GM18505 (cell line): ENCODE data around the gene GNAS.
"Not testable (repeated sequence)": the region's sequence is repeated elsewhere in the genome, so short reads cannot be mapped to it uniquely, and the experiment has no call there.

Experiments used
- ATAC-seq: cut with Tn5 transposase; IDR thresholded peaks from one replicate; pipeline ENCODE4 v1.9.1; 2021; ENCODE audit not compliant: unreplicated experiment
- POLR2A ChIP-seq: IDR thresholded peaks from 4 replicates; pipeline ENCODE4 v1.6.1; 2011; ENCODE audit warnings: borderline replicate concordance; ENCODE audit not compliant: insufficient read depth, insufficient read length; ENCODE audit errors: extremely low read depth

Gene GNAS

DNA sequence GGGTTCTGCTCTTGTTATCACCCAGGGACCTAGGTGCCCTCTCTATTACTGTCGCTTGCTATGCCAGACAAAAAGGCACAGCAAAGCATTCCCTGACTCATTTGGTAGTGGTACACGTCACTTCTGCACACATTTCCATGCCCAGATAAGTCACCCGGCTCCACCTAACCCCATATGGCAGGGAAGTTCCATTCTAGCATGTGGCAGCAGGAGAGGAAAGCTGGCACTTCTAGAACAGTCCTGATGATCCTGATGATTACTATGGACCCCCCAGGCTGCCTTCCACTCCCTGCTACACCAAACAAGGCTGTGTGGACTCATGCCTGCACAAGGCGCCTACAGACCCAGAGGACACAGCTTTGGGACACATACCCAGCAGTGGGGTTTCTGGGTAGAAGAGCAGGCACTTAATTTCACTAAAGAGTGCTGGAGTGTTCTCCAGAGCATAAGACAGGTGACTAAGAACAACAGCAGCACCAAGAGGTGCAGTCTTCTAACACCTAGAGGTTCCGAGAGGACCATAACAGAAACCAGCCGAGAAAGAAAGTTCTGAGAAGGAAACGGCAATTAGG, 75.1 kb downstream of the GNAS start:
- no peak for ATAC-seq
- no peak for TF ChIP-seq POLR2A

DNA sequence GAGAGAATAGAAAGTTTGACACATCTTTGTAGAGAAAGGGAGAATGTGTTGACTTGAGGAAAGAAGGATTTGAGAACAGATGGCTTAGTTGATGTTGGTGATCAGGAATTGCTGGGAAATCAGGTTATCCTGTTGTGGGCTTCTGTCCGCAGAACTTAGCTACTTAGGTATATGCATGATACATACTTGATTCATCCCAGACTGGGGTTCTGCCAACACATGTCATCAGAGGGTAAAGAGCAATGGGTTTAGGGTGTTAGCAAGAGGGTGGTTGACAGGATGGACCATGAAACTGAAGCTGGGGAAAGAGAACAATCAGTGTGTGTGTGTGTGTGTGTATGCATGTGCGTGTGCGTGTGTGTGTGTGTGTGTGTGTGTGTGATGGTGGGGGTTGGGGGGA, 78.0 kb downstream of the GNAS start:
- TF ChIP-seq POLR2A: no peak
- ATAC-seq: no peak

DNA sequence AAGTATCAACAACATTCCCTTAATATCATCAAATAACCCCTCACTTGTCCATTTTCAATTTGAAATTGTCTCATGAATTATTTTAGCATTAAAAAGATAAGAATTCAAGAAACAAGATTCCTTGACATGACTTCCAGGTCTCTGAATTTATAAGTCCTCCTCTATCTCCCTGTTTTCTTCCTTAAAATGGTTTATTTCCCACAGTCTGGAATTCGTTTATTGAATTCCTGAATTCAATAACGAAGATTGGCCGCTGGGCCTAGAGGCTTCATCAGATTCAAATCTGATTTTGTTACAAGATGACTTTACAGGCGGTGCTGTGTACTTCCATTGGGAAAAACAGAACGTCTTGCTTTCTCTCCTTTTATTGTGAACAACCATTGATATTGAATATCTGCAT, 79.7 kb downstream of the GNAS start:
- no peak for ATAC-seq
- TF ChIP-seq POLR2A: no peak

DNA sequence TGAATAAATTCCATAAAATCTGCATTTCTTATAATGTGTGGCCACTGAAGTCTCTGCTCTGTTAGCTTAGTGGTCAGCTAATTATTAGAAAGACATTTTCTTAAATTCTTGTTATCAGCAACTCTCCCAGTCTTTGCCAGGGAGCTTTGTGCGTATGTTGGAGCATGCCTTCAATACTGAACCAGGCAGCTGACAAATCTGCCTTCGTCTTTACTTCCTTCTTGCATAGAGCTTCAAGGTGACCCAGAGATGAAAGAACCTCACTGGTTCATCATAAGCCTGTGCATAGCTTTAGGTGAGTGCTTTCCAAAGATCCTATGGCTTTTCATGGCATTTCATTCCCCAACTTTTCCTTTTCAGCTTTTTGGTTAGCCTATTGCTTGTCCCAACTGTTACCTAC, 85.6 kb downstream of the GNAS start:
- no peak for ATAC-seq
- TF ChIP-seq POLR2A: no peak

DNA sequence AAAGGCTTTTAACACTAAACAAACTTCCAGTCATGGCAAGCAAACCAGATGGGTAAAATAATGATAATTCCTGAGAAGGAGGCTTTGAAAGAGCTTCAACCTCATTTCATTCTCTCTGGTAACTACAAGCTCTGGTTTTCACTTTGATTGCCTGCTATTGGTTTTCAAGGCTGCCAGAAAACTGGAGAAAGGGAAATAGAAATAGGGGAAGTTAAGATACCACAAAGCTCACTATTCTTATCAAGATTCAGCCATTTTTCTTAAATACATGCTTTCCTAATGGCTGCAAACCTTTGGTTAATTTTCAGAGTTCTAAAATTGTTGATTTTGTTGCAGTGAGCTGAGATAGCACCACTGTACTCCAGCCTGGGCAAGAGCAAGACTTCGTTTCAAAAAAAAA, 86.0 kb downstream of the GNAS start:
- no peak for ATAC-seq
- no peak for TF ChIP-seq POLR2A

DNA sequence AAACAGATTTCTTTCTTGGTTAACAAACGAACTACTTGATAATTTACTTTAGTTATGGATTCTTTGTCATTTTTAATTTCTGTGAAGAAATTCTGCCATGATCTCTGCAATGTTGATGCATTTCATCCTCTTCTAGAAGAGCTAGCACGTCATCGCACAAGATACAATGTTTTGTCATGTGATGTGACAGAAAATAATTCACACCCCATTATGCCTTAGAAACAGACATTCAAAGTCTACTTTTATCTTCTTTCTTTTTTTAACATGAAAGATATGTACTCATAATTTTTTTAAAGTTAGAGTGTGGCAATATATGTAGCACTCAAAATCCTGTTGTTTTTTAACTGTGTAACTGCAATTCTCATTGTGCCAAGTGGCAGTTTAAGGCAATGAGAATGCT, 89.0 kb downstream of the GNAS start:
- ATAC-seq: no peak
- no peak for TF ChIP-seq POLR2A

DNA sequence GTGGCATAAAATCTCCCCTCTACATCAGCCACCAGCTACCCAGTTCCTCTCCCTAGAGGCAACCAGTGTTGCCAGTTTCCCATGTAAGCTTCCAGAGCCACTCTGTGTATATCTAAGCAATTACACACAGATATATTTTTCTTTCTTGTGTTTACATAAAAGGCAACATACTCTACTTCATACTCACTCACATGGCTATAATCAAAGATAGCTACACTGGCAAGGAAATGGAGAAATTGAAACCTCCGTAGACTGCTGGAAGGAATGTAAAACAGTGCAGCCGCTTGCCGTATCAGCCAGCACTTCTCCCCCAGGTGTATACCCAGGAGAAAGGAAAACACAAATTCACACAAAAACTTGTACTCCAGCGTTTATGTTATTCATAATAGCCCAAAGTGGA, 90.0 kb downstream of the GNAS start:
- TF ChIP-seq POLR2A: no peak
- no peak for ATAC-seq

DNA sequence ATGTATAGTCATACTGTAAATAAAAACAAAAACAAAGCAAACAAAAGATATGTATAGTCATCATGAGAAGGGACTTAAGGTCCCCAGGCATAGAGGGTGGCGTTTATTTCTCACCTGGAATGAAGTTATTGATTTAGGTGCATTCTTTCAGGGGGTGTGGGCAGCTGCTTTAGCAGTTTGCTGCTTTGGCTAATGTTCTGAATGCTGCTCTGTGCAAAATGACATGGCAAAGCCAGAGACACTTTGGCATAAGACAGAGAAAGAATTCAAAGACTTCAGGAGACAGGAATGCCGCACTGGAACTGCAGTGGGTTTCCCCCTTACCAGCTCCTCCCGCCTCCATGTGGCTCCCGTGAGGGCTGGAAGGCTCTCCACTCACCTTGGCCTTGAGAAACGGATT, 92.1 kb downstream of the GNAS start:
- no peak for TF ChIP-seq POLR2A
- no peak for ATAC-seq

DNA sequence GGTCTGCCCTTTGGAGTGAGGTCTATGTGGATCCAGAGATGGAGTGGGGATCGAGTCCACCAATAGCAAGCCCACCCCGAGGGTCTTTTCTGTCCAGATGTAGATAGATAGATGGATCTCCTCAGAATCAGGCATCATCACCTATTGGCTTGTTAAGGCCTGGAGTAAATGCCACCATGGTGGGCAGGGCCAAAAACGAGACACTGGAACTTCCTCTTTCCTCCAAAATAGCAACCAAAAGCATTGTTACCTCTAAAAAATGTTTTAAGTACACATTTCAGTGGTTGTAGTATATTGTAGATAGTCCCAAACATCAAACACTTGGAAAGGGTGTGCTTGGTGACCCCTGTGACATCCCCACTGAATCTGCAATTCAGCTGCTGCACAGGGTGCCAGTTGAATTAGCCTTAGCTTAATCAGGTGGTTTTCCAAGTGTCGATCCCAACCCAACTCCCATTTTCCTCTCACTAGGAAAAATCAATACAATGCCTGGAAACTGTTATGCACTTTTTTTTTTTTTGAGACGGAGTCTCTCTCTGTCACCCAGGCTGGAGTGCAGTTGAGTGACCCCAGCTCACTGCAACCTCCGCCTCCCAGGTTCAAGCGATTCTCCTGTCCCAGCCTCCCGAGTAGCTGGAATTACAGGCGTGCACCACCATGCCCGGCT, 93.6 kb downstream of the GNAS start:
- no peak for TF ChIP-seq POLR2A

DNA sequence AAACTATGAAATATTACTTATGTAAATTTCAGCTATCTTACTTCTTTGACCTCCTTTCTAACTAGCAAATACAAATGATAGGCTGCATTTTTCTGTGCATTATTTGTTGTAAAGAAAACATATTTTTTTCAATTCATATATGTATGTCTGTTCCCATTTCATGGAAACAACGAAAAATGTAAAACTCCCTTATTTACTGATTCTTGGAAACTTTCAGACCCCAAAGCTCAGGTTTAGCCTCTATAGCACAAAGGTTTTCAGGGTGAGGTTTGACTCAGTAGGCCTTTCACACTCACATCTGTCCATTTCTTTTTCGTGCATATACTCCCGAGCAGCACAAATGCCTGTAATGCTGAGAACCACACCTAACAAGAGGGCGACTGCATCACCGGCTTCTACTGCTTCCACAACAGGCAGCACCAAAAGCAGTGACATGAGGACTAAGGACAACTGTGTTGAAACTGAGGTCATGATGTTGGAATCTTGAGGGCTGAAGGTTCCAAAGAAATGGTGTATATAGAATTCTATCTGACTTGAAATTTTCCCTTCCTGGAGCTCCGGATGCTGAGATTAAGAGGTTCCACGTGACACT, 95.4 kb downstream of the GNAS start:
- not testable (repeated sequence) for ATAC-seq

More for the DNA sequence above, 93.6 kb downstream of the GNAS start:
- no peak for ATAC-seq

DNA sequence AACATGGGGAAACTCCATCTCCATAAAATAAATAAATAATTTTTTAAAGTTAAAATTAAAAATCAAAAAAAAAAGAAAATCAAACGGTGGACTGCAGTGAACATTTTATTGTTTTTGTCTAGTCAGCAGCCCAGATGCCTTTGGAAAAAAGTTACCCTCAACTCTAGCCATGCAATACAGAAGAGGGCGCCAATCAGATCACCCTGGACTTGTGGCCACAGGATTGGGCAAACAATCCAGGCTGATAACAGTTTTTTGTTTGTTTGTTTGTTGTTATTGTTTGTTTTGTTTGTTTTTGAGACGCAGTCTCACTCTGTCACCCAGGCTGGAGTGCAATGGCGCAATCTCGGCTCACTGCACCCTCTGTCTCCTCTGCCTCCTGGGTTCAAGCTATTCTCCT, 98.1 kb downstream of the GNAS start:
- no peak for TF ChIP-seq POLR2A
- ATAC-seq: no peak

DNA sequence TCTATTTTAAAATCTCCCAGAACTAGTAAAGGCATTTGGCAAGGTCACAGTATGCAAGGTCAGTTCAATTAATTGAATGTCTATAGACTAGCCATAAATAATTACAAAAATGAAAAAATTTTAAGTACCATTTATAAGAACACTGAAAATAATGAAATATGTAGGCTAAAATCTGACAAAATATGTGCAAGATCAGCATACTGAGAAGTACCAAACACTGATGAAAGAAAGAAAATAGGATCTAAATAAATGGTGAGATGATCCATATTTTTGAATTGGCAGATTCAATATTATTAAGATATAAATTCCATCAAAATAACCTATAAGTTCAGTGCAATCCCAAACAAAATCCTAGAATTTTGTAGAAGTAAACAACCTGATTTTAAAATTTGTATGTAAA, 100.5 kb downstream of the GNAS start:
- no peak for TF ChIP-seq POLR2A
- ATAC-seq: no peak

DNA sequence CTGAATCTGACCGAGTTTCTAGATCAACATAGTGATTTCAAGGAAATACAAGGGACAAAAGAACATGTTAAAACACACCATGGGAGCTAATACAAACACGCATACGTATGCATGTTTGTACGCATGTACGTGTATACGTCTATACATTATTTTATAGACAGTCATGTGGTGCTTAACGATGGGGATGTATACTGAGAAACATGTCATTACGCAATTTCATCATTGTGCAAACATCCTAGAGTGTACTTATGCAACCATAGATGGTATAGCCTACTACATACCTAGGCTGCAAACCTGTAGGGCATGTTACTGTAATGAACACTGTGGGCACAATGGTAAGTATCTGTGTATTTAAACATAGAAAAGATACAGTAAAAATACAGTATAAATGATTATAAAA, 103.6 kb downstream of the GNAS start:
- no peak for ATAC-seq
- TF ChIP-seq POLR2A: no peak

DNA sequence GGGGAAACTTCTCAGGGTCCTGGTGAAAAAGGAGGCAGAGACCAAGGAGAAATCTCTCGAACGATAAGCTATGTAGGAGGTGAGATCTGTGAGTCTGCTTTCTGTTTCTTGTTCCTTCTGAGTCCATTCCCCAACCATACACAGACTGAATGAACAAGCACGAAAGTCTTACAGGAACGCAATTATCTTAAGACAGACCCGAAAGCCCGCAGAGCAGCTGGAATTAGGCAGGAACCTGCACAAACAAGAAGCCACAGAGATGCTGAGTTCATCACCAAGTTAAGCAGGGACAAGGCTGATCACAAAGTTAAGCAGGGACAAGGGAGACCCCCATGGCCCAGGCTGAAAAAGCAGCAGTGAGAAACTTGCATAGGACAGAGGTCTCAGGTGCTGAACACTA, 107.1 kb downstream of the GNAS start:
- no peak for ATAC-seq
- no peak for TF ChIP-seq POLR2A
